Esophagus squamous epithelium (tissue), 4 donors: ENCODE measurements around the gene ITGA5.

ENCODE experiments used
- POLR2A ChIP-seq, 4 donors: fragments of 450-650 bp; IDR thresholded peaks; one replicate each; pipeline ENCODE4 v1.6.1; 2017; ENCODE audit warnings: antibody characterized with exemption in 4 of 4, mild to moderate bottlenecking in 4 of 4, moderate library complexity in 3 of 4
- TF ChIP-seq, protein P1 (sequence below), 6 experiments: fragments of 450-650 bp in 4 of 6; fragments of 200-600 bp in 2 of 6; sonication (generic) in 2 of 6; IDR thresholded peaks; one replicate each; pipeline ENCODE4 v1.5.1; 2016 to 2019; ENCODE audit warnings: antibody characterized with exemption in 6 of 6, mild to moderate bottlenecking in 4 of 6, moderate library complexity in 4 of 6

DNA sequence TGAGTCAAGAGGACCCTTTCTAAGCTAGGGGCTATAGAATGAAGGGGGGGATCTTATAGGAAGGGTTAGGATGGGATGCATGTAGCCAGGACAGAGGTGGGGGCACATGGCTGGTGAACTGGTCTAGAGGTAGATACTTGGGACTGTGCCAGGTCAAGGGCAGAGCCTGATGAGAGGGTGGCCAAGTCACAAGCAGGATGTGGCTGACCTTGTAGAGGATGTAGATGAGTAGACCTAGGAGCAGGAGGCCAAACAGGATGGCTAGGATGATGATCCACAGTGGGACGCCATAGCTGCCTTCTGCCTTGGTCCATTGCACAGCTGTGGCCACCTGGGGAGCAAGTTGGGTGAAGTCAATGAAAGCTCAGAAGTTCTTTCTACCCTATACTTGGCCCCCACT lies 21.9 kb downstream of the ITGA5 start:
- TF ChIP-seq, protein P1, sequence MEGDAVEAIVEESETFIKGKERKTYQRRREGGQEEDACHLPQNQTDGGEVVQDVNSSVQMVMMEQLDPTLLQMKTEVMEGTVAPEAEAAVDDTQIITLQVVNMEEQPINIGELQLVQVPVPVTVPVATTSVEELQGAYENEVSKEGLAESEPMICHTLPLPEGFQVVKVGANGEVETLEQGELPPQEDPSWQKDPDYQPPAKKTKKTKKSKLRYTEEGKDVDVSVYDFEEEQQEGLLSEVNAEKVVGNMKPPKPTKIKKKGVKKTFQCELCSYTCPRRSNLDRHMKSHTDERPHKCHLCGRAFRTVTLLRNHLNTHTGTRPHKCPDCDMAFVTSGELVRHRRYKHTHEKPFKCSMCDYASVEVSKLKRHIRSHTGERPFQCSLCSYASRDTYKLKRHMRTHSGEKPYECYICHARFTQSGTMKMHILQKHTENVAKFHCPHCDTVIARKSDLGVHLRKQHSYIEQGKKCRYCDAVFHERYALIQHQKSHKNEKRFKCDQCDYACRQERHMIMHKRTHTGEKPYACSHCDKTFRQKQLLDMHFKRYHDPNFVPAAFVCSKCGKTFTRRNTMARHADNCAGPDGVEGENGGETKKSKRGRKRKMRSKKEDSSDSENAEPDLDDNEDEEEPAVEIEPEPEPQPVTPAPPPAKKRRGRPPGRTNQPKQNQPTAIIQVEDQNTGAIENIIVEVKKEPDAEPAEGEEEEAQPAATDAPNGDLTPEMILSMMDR (IDR thresholded peaks at IDR 0.05), result no peak
- TF ChIP-seq POLR2A (IDR thresholded peaks at IDR 0.05), result no peak
